Kidney (tissue), 14 donors: ENCODE results near the gene EML5. TPM values are rescaled to one million over a fixed set of nuclear protein-coding genes. Genes with fewer than 3 reads are reported as not detected.

Experiments used
- DNase-seq, 5 donors: peaks; one replicate each; pipeline ENCODE4 v3.0.0-alpha.2; 2013 to 2020
- FAIRE-seq: peaks from 2 replicates; lab custom pipeline; 2012; peaks lifted over from hg19 to GRCh38; lab: Jason Lieb, UNC
- H3K27ac ChIP-seq, 2 donors: one replicate each; pipeline ENCODE4 v1.7.0; 2013; ENCODE audit warnings: low read depth in 2 of 2, low read length in 2 of 2, inconsistent platforms in 1 of 2
- H3K27me3 ChIP-seq: one replicate; pipeline ENCODE4 v1.7.1; 2013; ENCODE audit warnings: low read length, inconsistent platforms; ENCODE audit not compliant: control insufficient read depth, insufficient read depth
- H3K36me3 ChIP-seq, 3 donors: one replicate each; pipeline versions ENCODE4 v1.7.0 to v1.7.1; 2013; ENCODE audit warnings: low read length in 3 of 3, control low read depth in 1 of 3, inconsistent platforms in 1 of 3; ENCODE audit not compliant: insufficient read depth in 3 of 3, control insufficient read depth in 2 of 3
- H3K4me1 ChIP-seq, 3 donors: one replicate each; pipeline versions ENCODE4 v1.7.0 to v1.7.1; 2013; ENCODE audit warnings: low read length in 3 of 3, inconsistent platforms in 1 of 3, low read depth in 1 of 3; ENCODE audit not compliant: control insufficient read depth in 2 of 3, insufficient read depth in 2 of 3
- H3K4me3 ChIP-seq, 3 donors: one replicate each; pipeline versions ENCODE4 v1.7.0 to v1.8.1; 2013; ENCODE audit warnings: low read length in 3 of 3, control low read depth in 1 of 3, inconsistent platforms in 1 of 3
- H3K9ac ChIP-seq, 3 donors: one replicate each; pipeline versions ENCODE4 v1.7.0 to v1.7.1; 2013; ENCODE audit warnings: low read length in 3 of 3, control low read depth in 1 of 3, inconsistent platforms in 1 of 3
- H3K9me3 ChIP-seq, 3 donors: one replicate each; pipeline versions ENCODE4 v1.7.0 to v1.7.1; 2013; ENCODE audit warnings: low read length in 3 of 3, control low read depth in 1 of 3, inconsistent platforms in 1 of 3; ENCODE audit not compliant: control insufficient read depth in 2 of 3, insufficient read depth in 1 of 3
- intact Hi-C: fragments of 100-400 bp; cut with DNase I; formaldehyde crosslinking; loops from one replicate; pipeline ENCODE4 v1.11.1; 2022
- polyA plus RNA-seq: library from polyadenylated mRNA; stranded (reverse); fragments of 350-450 nt; fragmentation: Illumina TruSeq; extraction: RNeasy Lipid Tissue Mini Kit (QIAGEN cat#74804); gene quantifications from one replicate; pipeline ENCODE4 v1.2.3, GENCODE V29; 2014; ENCODE audit warnings: low read depth, low replicate concordance; ENCODE audit not compliant: insufficient read depth
- total RNA-seq: library from RNA; stranded (reverse); fragmentation: NEBNext Ultra II Directional; extraction: Animal tissue kit (Norgen Biotek cat#: 25700); gene quantifications from one replicate; pipeline ENCODE4 v1.2.1, GENCODE V29; 2021
- TF ChIP-seq, protein P1 (sequence below): IDR thresholded peaks from 3 replicates; pipeline ENCODE4 v1.5.1; 2012; ENCODE audit warnings: mild to moderate bottlenecking, moderate library complexity, borderline replicate concordance; ENCODE audit not compliant: insufficient read depth; ENCODE audit errors: extremely low read depth
- donor health status: control.
- donor health status: control.
- donor health status: control.
- donor health status: control.
- donor health status: control.
- donor health status: DM: yes; HTN: yes; CAD: no.
- donor health status: Normal renal cell carcinoma (clear cell type).

Gene EML5
- total and polyA plus RNA-seq, 2 donors from 2014 or later: 0.26 to 2.8 TPM

- FAIRE-seq (no peak), DNase-seq (no peak)
Measured at GRCh38 chr14:88733121-88733520, 59.6 kb downstream of the EML5 start.

GRCh38 chr14:88729159-88729558, 63.6 kb downstream of the EML5 start:
- DNase-seq: no peak
- no peaks in the 10 kb centered on the region for H3K36me3 ChIP-seq
- FAIRE-seq: no peak
- no peaks in the 10 kb centered on the region for H3K4me1 ChIP-seq
- no peak overlapping the region for H3K9ac ChIP-seq
- H3K27me3 ChIP-seq: no peaks in the 10 kb centered on the region
- H3K4me3 ChIP-seq: no peak overlapping the region
- TF ChIP-seq, protein P1, sequence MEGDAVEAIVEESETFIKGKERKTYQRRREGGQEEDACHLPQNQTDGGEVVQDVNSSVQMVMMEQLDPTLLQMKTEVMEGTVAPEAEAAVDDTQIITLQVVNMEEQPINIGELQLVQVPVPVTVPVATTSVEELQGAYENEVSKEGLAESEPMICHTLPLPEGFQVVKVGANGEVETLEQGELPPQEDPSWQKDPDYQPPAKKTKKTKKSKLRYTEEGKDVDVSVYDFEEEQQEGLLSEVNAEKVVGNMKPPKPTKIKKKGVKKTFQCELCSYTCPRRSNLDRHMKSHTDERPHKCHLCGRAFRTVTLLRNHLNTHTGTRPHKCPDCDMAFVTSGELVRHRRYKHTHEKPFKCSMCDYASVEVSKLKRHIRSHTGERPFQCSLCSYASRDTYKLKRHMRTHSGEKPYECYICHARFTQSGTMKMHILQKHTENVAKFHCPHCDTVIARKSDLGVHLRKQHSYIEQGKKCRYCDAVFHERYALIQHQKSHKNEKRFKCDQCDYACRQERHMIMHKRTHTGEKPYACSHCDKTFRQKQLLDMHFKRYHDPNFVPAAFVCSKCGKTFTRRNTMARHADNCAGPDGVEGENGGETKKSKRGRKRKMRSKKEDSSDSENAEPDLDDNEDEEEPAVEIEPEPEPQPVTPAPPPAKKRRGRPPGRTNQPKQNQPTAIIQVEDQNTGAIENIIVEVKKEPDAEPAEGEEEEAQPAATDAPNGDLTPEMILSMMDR: no peak
- H3K27ac ChIP-seq: no peak overlapping the region
- intact Hi-C loops: no loop called here
- H3K9me3 ChIP-seq: no peaks in the 10 kb centered on the region

More at GRCh38 chr14:88733121-88733520, 59.6 kb downstream of the EML5 start:
- H3K9ac ChIP-seq: no peak overlapping the region
- H3K27me3 ChIP-seq: no peaks in the 10 kb centered on the region
- no peaks in the 10 kb centered on the region for H3K36me3 ChIP-seq
- TF ChIP-seq, protein P1: no peak
- no peaks in the 10 kb centered on the region for H3K9me3 ChIP-seq
- H3K4me3 ChIP-seq: no peak overlapping the region
- H3K4me1 ChIP-seq: no peaks in the 10 kb centered on the region
- intact Hi-C loops: no loop called here
- no peak overlapping the region for H3K27ac ChIP-seq

- Histone ChIP-seq H3K9ac (no peak overlapping the region), H3K27ac (no peak overlapping the region), H3K4me1 (no peaks in the 10 kb centered on the region), H3K9me3 (no peaks in the 10 kb centered on the region), H3K27me3 (no peaks in the 10 kb centered on the region), H3K4me3 (no peak overlapping the region), H3K36me3 (no peaks in the 10 kb centered on the region)
- DNase-seq (no peak), FAIRE-seq (no peak)
- TF ChIP-seq, protein P1: no peak
- intact Hi-C loops: no loop called here
Measured at GRCh38 chr14:88727057-88727456, 65.7 kb downstream of the EML5 start.

DNA sequence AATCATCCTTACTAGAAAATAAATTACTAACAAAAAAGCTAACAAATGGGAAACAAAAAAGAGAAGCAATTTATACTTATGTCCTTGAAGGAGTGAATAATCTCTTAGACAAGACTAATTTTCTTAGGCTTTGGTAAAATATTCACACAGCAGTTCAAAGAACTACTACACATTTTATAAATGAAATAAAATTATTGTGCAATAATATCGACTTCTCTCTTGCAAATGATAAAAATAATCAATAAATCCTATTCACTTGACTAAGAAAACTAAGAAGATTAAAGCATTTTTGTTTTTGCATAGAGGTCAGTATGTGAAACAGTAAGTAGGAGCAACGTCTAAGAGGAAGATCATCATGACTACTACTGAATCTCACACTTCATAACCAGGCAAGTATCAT, 82.0 kb downstream of the EML5 start:
- Histone ChIP-seq H3K4me1 (no peaks in the 10 kb centered on the region), H3K27me3 (no peaks in the 10 kb centered on the region), H3K9ac (no peak overlapping the region), H3K36me3 (no peaks in the 10 kb centered on the region), H3K27ac (no peak overlapping the region), H3K9me3 (no peaks in the 10 kb centered on the region), H3K4me3 (no peak overlapping the region)
- FAIRE-seq (no peak), DNase-seq (no peak)
- TF ChIP-seq, protein P1: no peak
- intact Hi-C loops: no loop called here
